Kidney capillary endothelial cell (primary cell): ENCODE measurements around the gene C3orf52.

Source experiments
- DNase-seq: peaks from one replicate; pipeline ENCODE4 v3.0.0-alpha.2; 2018; ENCODE audit warnings: low spot score

The C3orf52 gene

GRCh38 chr3:112086875-112087524, 811 bp downstream of the C3orf52 start:
- peak; percentile 43 for DNase-seq

- DNase-seq, result no peak
Measured at GRCh38 chr3:112087746-112088145, 1.6 kb downstream of the C3orf52 start.

DNA sequence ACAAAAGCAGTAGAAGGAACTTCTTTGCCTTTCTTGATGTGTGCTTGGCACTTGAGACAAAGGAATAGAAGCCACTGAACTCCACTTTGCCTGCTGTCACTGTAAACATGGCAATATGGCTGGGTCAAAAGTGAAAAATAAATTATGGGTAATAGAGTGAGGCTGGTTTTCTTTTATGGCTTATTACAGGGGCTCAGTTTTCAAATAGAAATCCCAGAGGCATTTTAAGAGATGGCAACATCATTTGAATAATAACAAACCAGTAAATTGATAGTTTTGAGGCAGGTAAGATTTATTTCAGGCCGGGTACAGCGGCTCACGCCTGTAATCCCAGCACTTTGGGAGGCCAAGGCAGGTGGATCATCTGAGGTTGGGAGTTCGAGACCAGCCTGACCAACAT, 2.8 kb downstream of the C3orf52 start:
- no peak for DNase-seq

DNA sequence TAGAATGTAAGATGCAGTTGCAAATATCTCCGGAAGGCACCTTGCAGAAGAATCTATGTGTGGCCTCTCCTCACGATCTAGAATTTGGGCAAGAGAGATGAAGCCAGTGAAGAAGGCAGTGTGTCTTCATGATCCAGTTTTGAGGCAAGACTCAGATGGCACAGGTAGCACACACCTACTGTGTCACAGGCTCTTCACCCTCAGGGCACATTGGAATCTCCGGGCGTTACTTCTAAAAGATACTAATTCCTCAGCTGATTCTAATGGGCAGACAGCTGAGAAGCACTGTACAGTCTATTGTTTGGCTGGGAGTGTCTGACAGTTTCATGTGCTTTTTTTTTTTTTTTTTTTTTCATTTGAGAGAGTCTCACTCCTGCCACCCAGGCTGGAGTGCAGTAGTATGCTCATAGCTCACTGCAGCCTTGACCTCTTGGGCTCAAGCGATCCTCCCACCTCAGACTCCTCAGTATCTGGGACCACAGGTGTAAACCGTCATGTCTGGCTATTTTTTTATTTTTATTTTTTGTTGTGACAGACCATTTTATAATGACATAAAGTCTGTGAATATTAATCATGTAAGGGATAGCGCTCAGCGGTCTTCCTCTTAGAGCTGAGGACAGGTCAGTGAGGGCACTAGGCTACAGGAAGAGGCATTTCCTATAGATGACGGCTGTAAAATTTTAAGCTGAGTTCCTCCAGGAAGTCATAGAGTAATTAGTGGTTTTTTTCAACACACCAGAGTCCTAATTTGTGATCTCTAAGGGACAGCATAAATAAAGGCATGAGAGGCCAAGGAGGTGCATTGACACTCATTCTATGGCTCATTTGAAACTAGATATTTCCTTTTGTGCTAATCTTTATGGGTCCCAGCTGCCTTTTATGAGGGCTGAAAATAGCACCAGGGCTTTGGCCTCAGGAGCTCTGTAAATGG, 4.0 kb downstream of the C3orf52 start:
- DNase-seq, result peak; percentile 35

GRCh38 chr3:112090887-112091586, 4.8 kb downstream of the C3orf52 start:
- DNase-seq, result no peak

DNA sequence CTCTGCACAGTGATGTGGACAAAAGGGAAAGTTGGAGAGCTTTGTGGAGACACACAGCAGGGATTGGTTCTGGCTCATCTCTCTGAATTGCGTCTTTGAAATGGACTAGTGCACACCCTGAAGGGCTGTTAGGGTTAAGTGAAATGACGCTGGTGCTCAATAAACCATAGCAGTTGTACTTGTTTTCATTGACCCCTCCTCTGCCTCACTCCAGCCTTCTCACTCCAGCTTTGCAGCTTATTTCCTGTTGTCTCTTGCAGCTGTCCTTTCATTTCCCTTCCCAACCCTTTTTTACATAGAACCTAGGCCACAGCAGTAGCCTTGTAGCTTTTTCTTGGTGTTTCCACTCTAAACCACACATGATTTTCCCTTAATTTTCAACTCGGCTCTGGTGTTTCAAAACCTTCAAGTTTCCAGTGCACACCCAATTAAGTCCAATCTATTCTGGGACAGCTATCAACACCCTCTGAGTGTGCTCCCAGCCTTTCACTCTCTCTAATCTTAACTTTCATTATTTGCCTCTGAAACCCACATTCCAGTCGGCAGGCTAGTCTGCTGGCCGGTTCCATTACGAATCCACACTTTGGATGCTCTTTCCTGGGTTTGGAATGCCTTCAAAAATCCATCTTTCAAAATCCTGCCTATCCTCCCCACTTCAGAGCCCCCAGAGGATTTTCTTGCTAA, 6.4 kb downstream of the C3orf52 start:
- no peak for DNase-seq

DNA sequence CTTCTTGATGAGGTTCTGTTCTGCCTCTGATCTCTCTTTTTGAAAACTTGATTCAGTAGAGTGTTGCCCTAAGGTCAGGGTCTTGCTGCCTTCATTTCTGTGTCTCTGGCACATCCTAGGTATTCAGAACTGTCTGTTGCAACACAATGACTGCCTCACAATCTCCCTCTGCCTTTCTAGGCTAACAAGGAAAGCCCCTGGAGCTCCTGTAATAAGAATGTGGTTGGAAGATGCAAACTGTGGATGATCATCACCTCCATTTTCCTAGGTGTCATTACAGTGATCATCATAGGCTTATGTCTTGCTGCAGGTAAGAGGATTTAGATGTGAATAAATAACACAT, 7.0 kb downstream of the C3orf52 start:
- DNase-seq, result no peak

- DNase-seq, result no peak
Measured at GRCh38 chr3:112095731-112096130, 9.5 kb downstream of the C3orf52 start.

- no peak for DNase-seq
Measured at GRCh38 chr3:112096176-112096575, 10.0 kb downstream of the C3orf52 start.

DNA sequence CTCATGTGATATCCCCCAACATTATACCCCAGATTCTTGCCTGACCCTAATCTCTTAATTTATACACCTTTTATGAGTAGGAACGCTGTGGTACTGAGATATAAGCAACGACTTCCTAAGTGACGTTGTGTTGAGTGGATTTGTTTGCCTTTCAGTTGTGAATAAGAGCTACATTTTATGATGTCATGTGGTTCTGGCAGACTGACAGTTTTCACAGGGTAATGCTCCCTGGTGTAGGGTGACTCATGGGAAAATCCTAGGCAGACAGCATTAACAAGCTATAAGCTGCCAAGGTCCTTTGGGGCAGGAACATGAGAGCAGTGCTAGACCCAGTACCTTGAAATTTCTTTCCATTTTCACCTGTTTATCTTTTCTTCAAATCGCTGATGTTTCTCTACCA, 11.2 kb downstream of the C3orf52 start:
- DNase-seq, result peak; percentile 97

DNA sequence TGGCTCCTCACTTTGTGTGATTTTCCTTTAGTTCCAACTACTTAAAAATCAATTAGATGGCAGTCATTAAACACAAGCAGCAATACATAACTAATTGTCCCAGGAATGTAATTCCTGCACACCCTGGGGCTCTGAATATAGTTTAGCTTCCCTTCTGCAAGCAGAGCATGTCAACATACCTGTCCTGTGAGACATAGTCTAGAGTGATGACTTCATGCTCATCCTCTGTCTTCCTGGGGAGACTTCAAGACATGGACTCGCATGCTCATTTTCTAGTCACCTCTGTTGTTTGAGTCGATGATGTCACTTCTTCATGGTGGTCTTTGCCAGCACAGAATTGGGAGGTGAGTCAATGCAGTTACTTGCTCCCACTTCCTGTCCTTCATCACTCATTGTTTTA, 15.7 kb downstream of the C3orf52 start:
- DNase-seq, result peak; percentile 88

DNA sequence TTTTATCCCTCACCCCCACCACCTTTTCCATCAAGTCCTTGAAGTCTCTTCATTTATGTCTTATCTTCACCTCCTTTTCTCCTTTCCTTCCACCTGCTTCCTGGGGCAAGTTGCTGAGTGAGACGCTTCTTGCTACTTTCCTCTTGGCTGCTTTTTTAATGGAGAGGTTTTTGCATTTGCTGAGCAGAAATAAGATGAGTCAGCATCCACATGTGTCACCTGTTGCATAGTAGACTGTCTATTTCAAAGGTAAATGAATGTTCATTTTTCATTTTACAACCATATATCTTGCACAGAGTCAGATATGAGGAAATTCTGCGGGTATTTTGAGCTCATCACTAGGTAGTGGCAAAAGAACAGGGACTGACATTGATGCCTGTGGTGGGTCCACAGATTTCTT, 18.6 kb downstream of the C3orf52 start:
- no peak for DNase-seq

- no peak for DNase-seq
Measured at GRCh38 chr3:112109322-112109721, 23.1 kb downstream of the C3orf52 start.

- DNase-seq, result peak; percentile 55
Measured at GRCh38 chr3:112111785-112112402, 25.7 kb downstream of the C3orf52 start.

- DNase-seq, result no peak
Measured at GRCh38 chr3:112114576-112115160, 28.5 kb downstream of the C3orf52 start.

GRCh38 chr3:112115161-112115739, 29.1 kb downstream of the C3orf52 start:
- DNase-seq, result no peak

GRCh38 chr3:112115806-112116383, 29.7 kb downstream of the C3orf52 start:
- DNase-seq, result no peak

GRCh38 chr3:112116748-112117186, 30.6 kb downstream of the C3orf52 start:
- DNase-seq, result no peak

DNA sequence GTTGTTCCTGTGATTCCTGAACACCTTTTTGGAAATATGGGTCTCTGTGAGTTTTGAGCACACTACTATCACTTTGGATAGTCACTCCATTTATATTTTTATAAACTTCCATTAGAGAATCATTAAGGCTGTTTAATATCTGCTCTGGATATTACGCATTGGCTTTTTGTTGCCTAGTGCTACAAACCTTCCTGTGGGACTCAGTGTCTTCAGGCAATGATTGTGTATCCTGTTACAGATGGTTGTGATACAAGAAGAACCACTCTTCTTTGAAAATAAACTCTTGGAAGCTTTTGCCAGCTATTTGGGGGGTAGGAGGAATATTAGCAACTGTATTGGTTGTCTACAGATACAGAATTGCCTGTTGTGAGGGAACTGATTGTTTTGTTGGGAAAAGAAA, 31.2 kb downstream of the C3orf52 start:
- DNase-seq, result no peak

DNA sequence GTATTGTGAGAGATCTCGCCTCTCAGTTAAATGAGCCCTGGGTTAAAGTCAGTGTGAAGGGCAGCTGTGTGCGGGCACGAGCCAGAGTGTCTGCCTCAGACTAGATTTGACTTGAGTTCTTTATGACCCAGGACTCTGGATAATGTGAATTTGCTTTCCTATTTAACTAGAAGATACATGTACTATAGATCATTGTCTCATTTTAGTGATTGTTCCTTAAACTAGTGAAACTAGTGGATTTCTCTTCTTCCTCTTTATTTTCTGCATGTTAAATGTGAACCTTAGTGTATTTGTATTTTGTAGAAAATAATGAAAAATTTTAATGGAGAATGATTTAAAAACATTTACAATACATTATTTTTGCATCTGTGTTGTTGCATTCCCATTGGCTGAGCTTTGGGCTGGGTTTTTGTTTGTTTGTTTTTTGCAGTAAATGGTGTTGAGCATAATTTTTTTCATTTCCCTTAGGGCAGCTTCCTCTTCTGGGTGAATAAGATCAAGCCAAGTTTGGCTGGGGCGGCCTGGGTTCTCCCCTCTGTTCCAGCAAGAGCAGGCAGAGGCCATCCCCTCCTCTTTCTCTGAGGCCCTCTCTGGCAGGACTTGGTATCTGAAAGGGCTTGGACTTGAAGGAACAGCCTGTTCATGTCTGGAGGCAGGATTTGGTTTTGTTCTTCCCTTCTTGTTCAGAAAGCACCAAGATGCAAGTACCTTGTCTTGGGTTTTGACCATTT, 31.8 kb downstream of the C3orf52 start:
- no peak for DNase-seq
